ENCODE data around the gene CACNA1H.

GRCh38 chr16:1126586-1126985, 26.3 kb upstream of the CACNA1H start:
- TF ChIP-seq ELK1 (IDR thresholded peaks at IDR 0.05; ENCODE audit: borderline replicate concordance, low read depth, low read length) = no peak
- no peak for TF ChIP-seq POLR2A (IDR thresholded peaks at IDR 0.05; ENCODE audit: low read depth, low read length)
